Neural cell (in vitro differentiated cells): ENCODE measurements around the gene ADAMTS15.

Source experiments
- CTCF ChIP-seq: fragments of 450-650 bp; IDR thresholded peaks from 2 replicates; pipeline ENCODE4 v1.5.1; 2014; ENCODE audit warnings: antibody characterized with exemption, mild to moderate bottlenecking, moderate library complexity; ENCODE audit not compliant: poor library complexity, severe bottlenecking
- EP300 ChIP-seq: fragments of 450-650 bp; conservative IDR thresholded peaks from 2 replicates; pipeline ENCODE4 v1.6.1; 2014; ENCODE audit warnings: antibody characterized with exemption, mild to moderate bottlenecking, moderate library complexity; ENCODE audit not compliant: poor library complexity, severe bottlenecking
- EZH2 ChIP-seq: fragments of 200-600, 300-800 bp; shearing (Covaris generic), sonication (generic); IDR thresholded peaks from 2 replicates; pipeline ENCODE4 v1.6.1; 2014; ENCODE audit warnings: antibody characterized with exemption, low read length, borderline replicate concordance, mild to moderate bottlenecking; ENCODE audit not compliant: insufficient read depth, poor library complexity, severe bottlenecking
- RAD21 ChIP-seq: fragments of 450-650 bp; conservative IDR thresholded peaks from 2 replicates; pipeline ENCODE4 v1.6.1; 2014; ENCODE audit warnings: antibody characterized with exemption, mild to moderate bottlenecking, moderate library complexity

- no peak for TF ChIP-seq RAD21
- no peak for TF ChIP-seq CTCF
- no peak for TF ChIP-seq EZH2
- TF ChIP-seq EP300: no peak
Measured at GRCh38 chr11:130449310-130449990, 1.0 kb downstream of the ADAMTS15 start.
